Neural crest cell (in vitro differentiated cells): Measurements from ENCODE around the gene DLGAP4. TPM values are rescaled to one million over a fixed set of nuclear protein-coding genes. Genes with fewer than 3 reads are reported as not detected.

ENCODE experiments used
- DNase-seq: peaks from one replicate; pipeline ENCODE4 v3.0.0; 2021; ENCODE audit warnings: low read depth, mixed read lengths, low spot score
- H3K27ac Mint-ChIP-seq: one replicate; pipeline ENCODE4 v1.8.0; 2021; ENCODE audit warnings: mild to moderate bottlenecking, mixed read lengths; ENCODE audit not compliant: unreplicated experiment
- H3K27me3 Mint-ChIP-seq: 2 replicates; pipeline ENCODE4 v1.8.0; 2021; ENCODE audit warnings: low read depth, mild to moderate bottlenecking, mixed read lengths
- H3K36me3 Mint-ChIP-seq: 2 replicates; pipeline ENCODE4 v1.8.0; 2021; ENCODE audit warnings: low read depth, mild to moderate bottlenecking, mixed read lengths
- H3K4me1 Mint-ChIP-seq: 2 replicates; pipeline ENCODE4 v1.8.0; 2021; ENCODE audit warnings: mixed read lengths
- H3K4me3 Mint-ChIP-seq: one replicate; pipeline ENCODE4 v1.8.0; 2021; ENCODE audit warnings: mild to moderate bottlenecking, mixed read lengths
- H3K9me3 Mint-ChIP-seq: 2 replicates; pipeline ENCODE4 v1.8.0; 2021; ENCODE audit warnings: mixed read lengths
- total RNA-seq: library from RNA; stranded (reverse); gene quantifications from 2 replicates; pipeline ENCODE4 v1.2.1, GENCODE V29; 2021
- TF ChIP-seq, protein P1 (sequence below): fragments of 200-600 bp; sonication (generic); conservative IDR thresholded peaks from 2 replicates; pipeline ENCODE4 v1.5.0; 2021; ENCODE audit warnings: antibody characterized with exemption, mild to moderate bottlenecking

Gene DLGAP4
- total RNA-seq, 1 donor from 2014 or later, result 95.6 TPM

GRCh38 chr20:36576081-36576445 is 269.9 kb downstream of the DLGAP4 start:
- H3K4me3 Mint-ChIP-seq, result peak overlapping the region; percentile 96
- peaks cover 8% of the 10 kb centered on the region for H3K27me3 Mint-ChIP-seq
- H3K4me1 Mint-ChIP-seq, result peaks cover 38% of the 10 kb centered on the region
- DNase-seq, result no peak
- peaks cover 4% of the 10 kb centered on the region for H3K36me3 Mint-ChIP-seq
- TF ChIP-seq, protein P1, sequence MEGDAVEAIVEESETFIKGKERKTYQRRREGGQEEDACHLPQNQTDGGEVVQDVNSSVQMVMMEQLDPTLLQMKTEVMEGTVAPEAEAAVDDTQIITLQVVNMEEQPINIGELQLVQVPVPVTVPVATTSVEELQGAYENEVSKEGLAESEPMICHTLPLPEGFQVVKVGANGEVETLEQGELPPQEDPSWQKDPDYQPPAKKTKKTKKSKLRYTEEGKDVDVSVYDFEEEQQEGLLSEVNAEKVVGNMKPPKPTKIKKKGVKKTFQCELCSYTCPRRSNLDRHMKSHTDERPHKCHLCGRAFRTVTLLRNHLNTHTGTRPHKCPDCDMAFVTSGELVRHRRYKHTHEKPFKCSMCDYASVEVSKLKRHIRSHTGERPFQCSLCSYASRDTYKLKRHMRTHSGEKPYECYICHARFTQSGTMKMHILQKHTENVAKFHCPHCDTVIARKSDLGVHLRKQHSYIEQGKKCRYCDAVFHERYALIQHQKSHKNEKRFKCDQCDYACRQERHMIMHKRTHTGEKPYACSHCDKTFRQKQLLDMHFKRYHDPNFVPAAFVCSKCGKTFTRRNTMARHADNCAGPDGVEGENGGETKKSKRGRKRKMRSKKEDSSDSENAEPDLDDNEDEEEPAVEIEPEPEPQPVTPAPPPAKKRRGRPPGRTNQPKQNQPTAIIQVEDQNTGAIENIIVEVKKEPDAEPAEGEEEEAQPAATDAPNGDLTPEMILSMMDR, result no peak
- no peak overlapping the region for H3K27ac Mint-ChIP-seq
- no peaks in the 10 kb centered on the region for H3K9me3 Mint-ChIP-seq

Other genes starting within 250 kb of the DLGAP4 start
- 30.6 and 33.1 TPM in 2 replicates for gene EPB41L1, start 151.6 kb upstream of the DLGAP4 start, total RNA-seq
- gene AAR2, start 69.9 kb upstream of the DLGAP4 start, total RNA-seq, result 33.0 and 33.2 TPM in 2 replicates
- gene MYL9, start 235.2 kb downstream of the DLGAP4 start, total RNA-seq, result 19.7 and 19.8 TPM in 2 replicates